PC-9 (cell line): ENCODE results near the gene FLYWCH2.

Source experiments
- EZH2 ChIP-seq: fragments of 200-600 bp; sonication (generic); IDR thresholded peaks from 2 replicates; pipeline ENCODE4 v1.8.0; 2017; ENCODE audit warnings: antibody characterized with exemption, low read depth
- TF ChIP-seq, protein P1 (sequence below): fragments of 200-600 bp; sonication (generic); conservative IDR thresholded peaks from 2 replicates; pipeline ENCODE4 v1.6.1; 2017; ENCODE audit warnings: mixed run types, antibody characterized with exemption, mild to moderate bottlenecking, moderate library complexity

DNA sequence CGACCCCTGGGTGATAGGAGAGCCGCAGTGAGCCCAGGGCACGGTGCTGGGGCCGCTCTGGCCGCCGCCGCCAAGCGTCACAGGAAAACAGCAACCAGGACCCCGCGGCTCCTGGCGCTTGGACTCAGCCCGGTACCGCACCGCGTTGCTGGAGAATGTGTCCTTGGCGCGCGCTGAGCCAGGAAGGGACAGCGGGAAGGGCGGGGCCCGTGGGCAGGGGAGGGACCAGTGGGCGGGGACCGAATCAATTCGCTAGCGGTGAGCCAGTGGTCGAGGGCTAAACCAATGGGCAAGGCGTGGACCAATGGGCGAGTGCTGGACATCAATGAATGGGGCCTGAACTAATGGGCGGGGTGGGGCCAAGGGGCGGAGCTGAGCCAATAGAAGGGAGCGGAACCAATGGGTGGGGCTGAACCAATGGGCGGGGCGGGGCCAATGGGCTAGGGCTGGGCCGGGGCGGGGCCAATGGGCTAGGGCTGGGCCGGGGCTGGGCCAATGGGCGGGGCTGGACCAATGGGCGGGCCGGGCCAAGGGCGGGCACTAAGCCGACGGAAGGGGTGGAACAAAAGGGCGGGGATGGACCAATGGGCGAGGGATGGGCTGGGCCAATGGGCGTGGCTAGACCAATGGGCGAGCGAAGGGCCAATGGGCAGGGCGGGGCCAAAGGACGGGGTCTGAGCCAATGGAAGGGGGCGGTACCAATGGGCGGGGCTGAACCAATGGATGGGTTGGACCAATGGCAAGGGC, 22.4 kb downstream of the FLYWCH2 start:
- TF ChIP-seq, protein P1, sequence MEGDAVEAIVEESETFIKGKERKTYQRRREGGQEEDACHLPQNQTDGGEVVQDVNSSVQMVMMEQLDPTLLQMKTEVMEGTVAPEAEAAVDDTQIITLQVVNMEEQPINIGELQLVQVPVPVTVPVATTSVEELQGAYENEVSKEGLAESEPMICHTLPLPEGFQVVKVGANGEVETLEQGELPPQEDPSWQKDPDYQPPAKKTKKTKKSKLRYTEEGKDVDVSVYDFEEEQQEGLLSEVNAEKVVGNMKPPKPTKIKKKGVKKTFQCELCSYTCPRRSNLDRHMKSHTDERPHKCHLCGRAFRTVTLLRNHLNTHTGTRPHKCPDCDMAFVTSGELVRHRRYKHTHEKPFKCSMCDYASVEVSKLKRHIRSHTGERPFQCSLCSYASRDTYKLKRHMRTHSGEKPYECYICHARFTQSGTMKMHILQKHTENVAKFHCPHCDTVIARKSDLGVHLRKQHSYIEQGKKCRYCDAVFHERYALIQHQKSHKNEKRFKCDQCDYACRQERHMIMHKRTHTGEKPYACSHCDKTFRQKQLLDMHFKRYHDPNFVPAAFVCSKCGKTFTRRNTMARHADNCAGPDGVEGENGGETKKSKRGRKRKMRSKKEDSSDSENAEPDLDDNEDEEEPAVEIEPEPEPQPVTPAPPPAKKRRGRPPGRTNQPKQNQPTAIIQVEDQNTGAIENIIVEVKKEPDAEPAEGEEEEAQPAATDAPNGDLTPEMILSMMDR, result no peak
- no peak for TF ChIP-seq EZH2
